HG02884 (cell line): ENCODE data around the gene INS.

Experiments
- ATAC-seq: cut with Tn5 transposase; IDR thresholded peaks from one replicate; pipeline ENCODE4 v1.9.1; 2021; ENCODE audit warnings: mild to moderate bottlenecking, moderate library complexity; ENCODE audit not compliant: unreplicated experiment

Gene INS

GRCh38 chr11:2160736-2161259 lies at the start of gene INS:
Gene INS (minus strand): TSS chr11:2161209. CDS start chr11:2160971, 238 bp downstream.
- ATAC-seq = no peak

- no peak for ATAC-seq
Observed at GRCh38 chr11:2210366-2211112, 49.5 kb upstream of the INS start.

GRCh38 chr11:2209900-2210321 lies 48.9 kb upstream of the INS start:
- no peak for ATAC-seq

GRCh38 chr11:2209370-2209801 lies 48.4 kb upstream of the INS start:
- no peak for ATAC-seq

GRCh38 chr11:2208691-2209369 lies 47.8 kb upstream of the INS start:
- no peak for ATAC-seq

- ATAC-seq = no peak
Observed at GRCh38 chr11:2207773-2208621, 47.0 kb upstream of the INS start.

- no peak for ATAC-seq
Observed at GRCh38 chr11:2207212-2207611, 46.2 kb upstream of the INS start.

GRCh38 chr11:2205981-2206690 lies 45.1 kb upstream of the INS start:
- ATAC-seq = no peak

- no peak for ATAC-seq
Observed at GRCh38 chr11:2205214-2205720, 44.3 kb upstream of the INS start.

- ATAC-seq = no peak
Observed at GRCh38 chr11:2204361-2205213, 43.6 kb upstream of the INS start.

GRCh38 chr11:2203440-2204259 lies 42.6 kb upstream of the INS start:
- no peak for ATAC-seq

GRCh38 chr11:2202900-2203439 lies 42.0 kb upstream of the INS start:
- no peak for ATAC-seq

GRCh38 chr11:2202071-2202899 lies 41.3 kb upstream of the INS start:
- ATAC-seq = no peak

- ATAC-seq = no peak
Observed at GRCh38 chr11:2201542-2201941, 40.5 kb upstream of the INS start.

- no peak for ATAC-seq
Observed at GRCh38 chr11:2200957-2201519, 40.0 kb upstream of the INS start.

- ATAC-seq = no peak
Observed at GRCh38 chr11:2200536-2200935, 39.5 kb upstream of the INS start.
